Right kidney (tissue), 1 donor: ENCODE measurements around the gene TM9SF4.

Source experiments
- DNase-seq: peaks from one replicate; pipeline ENCODE4 v3.0.0-alpha.2; 2016

The TM9SF4 gene

GRCh38 chr20:32208499-32209154, 99.1 kb downstream of the TM9SF4 start:
- no peak for DNase-seq

- no peak for DNase-seq
Measured at GRCh38 chr20:32209850-32210605, 100.5 kb downstream of the TM9SF4 start.

- DNase-seq = no peak
Measured at GRCh38 chr20:32213870-32214269, 104.4 kb downstream of the TM9SF4 start.

GRCh38 chr20:32215147-32215546, 105.6 kb downstream of the TM9SF4 start:
- no peak for DNase-seq

GRCh38 chr20:32215729-32216128, 106.2 kb downstream of the TM9SF4 start:
- DNase-seq = no peak

GRCh38 chr20:32216179-32217142, 106.9 kb downstream of the TM9SF4 start:
- no peak for DNase-seq
